HG03457 (cell line): Measurements from ENCODE around the gene ANGPT4.

Experiments
- ATAC-seq: cut with Tn5 transposase; IDR thresholded peaks from one replicate; pipeline ENCODE4 v1.9.1; 2021; ENCODE audit warnings: moderate number of reproducible peaks; ENCODE audit not compliant: unreplicated experiment

The ANGPT4 gene

DNA sequence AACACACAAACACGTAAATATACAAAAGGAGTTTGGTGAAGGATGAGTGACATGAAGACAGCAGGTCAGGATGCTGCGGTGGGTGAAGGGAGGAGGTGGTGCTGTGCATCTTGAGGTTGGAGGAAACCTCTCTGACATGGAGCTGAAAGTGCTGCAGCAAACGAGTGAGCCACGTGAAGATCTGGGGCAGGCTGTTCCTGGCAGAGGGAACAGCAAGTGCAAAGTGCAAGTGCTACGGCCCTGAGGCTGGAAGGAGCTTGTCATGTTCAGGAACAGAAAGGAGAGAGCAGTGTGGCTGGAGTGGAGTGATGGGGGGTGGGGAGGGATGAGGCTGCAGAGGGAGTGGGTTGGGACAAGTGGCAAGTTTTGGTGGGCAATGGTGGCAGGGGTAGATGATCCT is 24.8 kb upstream of the ANGPT4 start:
- no peak for ATAC-seq

DNA sequence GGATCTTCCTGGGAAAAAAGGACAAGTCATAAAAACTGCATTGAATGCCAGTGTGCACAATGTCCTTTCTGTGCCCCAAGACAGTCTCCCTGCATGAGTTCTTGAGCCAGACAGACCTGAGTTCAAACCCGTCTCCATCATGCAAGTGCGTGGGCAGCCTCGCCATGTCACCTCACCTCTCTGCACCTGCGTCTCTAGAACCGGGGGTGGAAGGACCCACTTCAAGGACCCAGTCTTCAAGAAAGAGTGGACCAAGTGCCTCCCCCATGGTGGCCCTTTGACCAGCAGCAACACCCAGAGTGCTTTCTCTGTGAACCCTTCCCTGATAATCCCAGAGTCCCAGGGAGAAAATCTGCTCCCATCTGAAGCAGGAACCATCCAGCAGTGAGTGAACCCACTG is 23.5 kb upstream of the ANGPT4 start:
- no peak for ATAC-seq

DNA sequence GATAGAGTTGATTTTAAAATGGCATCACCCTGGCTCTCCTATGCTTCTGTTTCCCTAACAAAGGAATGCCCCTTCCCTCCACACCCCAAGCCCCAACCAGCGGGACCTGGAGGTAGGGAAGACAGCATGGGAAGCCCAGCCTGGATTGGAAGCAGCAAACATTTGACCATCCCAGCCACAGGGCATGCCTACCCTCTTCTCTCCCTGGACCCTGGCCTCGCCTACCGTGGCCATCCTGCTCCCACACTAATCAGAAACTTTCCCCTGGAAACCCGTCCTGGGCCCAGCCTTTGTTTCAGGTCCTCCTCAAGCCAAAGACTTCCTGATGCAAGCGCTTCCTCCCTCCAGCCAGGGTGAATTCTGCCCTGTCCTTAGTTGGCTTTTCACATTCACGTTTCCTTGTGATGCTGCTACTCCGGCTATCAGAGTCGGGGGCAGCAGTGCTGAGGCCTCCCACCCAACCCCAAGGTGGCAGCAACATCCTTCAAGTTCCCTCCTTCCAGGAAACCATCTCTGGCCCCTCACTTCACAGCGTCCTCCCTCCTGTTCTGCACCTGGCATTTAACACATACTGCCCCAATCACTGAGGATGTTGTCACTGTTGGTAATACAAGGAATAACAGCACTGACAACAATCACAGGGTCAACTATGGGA is 18.2 kb upstream of the ANGPT4 start:
- ATAC-seq = no peak

DNA sequence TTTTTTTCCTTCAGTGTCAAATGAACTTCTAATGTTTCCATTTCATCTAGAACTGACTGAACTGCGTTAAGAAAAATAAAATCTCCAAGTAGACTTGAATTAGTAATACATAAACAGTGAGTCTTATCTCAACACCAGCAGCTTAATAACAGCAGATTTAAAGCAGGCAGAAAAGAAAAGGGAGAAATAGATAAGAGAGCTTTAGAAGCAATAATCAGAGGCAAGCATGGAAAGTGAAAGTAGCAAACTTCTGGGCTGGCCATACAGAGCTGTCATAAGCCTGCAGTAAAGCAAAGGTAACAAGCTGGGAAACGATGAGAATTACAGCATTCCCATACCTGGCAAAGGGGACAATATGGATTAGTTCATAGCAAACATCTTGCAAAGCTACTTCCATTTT is 16.9 kb upstream of the ANGPT4 start:
- no peak for ATAC-seq

DNA sequence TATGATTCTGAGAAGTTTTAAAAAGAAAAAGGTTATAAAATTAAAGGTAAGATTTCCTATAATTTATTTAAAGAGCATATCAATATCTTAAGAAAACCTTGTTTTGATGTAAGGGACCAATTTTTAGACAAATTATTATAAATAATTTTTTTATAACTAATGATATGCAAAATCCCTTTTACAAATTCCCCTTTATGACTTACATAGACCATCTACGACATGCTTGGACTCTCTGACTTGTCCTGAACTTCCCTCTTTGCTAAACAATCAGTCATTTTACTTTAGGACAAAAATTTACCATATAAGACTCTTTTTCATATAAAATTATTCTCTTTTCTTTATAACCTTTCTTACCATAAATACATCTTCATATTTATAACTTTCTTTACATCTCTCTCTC is 15.3 kb upstream of the ANGPT4 start:
- no peak for ATAC-seq

DNA sequence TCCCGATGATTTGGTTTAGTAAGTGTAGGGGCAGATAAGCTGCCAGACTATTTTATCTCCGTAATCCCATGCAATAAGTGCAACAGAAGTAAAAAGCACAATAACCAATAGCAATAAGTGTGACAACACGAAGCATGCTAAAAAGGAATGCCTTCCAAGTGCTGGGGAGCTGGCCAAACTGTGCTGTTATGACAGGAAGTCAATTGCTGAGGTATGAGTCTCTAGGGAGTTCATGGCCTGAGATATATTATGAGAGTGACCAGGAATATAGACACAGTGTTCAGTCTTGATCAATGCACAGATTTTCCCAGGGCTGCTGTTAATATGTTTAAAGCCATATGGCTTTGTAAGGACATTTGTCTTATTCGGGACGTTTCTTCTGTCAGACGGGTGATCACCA is 10.5 kb upstream of the ANGPT4 start:
- ATAC-seq = no peak

DNA sequence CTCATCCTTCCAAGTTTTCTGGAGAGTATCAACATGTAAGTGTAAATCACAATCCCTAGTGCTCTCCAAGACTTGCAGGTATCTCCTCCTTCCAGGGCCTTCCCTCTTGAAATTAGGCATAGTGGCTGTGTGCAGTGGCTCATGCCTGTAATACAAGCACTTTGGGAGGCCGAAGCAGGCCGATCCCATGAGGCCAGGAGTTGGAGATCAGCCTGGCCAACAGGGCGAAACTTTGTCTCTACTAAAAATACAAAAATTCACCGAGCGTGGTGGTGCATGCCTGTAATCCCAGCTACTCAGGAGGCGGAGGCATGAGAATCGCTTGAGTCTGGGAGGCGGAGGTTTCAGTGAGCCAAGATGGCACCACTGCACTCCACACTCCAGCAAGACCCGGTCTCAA is 9.4 kb upstream of the ANGPT4 start:
- no peak for ATAC-seq

DNA sequence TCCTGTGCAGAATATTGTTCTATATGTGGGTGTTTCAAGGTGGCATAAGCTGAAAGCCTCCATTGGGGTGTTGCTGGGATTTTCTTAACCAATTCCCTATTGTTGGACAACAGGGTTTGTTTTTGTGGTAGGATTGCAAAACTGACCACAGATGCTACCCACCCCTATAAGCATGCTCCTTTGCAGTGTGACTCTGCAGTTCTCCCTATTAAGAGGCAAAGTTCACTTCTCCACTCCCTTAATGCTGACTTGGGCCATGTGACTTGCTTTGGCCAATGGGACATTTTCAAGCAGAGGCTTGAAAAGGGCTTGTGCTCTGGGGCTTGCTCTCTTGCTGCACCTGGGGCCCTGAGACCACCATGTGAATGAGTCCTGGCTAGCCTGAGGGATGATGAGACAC is 8.5 kb upstream of the ANGPT4 start:
- ATAC-seq = no peak

DNA sequence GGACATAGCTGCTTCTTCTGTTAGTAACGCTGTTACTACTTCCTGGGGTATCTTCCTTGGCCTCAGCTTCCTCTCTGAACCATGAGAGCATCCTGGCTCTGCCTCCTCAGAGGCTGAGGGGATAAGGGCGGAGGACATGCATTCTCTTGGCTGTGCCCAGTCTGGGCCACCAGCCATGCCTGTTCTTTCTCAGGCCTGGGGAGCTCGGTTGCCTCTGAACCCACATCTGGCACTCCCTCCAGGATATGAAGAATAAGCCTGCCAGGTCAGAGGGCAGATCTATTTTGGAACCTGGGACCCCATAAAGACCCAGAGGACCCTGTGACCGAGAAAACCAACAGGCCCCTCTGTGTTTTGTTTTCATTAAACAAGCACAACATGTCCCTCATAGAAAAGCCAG is 6.6 kb upstream of the ANGPT4 start:
- ATAC-seq = no peak

DNA sequence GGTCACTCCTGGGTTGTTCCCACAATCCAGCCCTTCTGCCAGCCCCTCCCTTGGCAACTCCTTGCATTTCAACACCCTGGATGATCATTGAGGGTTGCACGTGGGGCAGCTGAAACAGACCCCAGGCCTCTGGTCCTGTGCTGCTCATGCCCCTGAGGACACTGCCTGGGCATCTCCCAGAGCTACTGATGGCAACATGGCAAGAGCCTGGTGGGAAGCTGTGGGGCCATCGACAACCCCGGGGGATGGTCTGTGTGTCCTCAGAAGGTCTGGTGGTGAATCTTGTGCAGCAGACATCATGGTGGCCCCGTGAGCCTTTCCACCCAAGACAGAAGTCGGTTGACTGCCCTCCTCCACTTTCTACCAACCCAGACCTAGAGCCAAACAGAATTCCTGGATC is 4.9 kb upstream of the ANGPT4 start:
- no peak for ATAC-seq

DNA sequence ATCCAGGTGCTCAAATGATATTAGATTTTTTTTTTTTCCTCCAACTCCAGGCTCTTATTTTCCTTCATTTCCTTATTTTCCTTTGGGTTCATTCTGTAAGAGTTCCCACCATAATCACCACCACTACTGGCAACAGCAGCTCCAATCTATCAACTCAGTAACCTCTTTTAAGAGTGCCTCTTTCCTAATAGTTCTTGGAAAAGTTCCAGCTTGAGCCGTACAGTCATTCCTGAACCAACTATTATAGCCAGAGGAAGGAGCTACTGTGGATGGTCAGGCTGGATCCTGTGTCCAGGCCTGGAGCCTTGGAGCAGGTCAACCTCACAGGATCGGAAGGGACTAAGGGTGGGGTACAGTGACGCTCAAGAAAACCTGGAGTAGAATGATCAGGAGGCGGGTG is 4.2 kb upstream of the ANGPT4 start:
- no peak for ATAC-seq

DNA sequence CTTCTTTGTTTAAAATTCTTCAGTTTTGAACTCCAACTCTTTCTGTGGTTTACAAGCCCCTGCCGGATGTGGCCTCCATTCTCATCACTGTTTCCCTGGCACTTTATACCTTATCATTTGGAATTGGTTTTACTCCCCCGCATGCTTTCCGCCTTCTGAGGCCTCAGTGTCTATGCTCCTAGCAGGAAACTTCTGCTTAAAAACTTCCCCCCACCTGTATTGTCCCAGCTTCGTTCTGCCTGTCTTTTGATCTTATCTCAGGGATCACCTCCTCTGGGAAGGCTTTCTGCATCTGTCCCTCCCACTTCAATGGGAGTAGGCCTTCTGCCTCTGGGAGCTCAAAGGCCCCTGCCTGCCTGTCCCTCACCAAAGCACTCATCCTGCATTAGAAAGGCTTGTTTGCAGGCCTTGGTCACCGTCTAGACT is 3.4 kb upstream of the ANGPT4 start:
- no peak for ATAC-seq

DNA sequence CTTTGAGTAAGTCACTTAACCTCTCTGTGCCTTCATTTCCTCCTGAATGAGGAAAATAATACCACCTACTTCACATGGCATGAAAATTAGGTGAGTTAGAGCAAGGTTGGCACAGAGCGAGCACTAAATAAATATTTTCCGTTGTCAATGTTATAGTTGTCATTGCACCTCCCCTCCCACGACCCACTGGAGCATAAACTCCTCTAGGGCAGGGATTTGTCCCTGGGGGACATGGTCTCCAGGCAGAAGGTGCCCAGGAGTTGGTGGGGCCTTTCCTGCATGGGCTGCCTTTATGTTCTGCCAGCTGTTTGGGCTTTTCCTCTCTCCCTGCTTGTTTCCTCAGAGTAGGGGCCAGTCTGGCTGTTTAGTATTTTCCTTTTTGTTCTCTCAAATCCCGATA is 1.3 kb upstream of the ANGPT4 start:
- ATAC-seq = no peak

DNA sequence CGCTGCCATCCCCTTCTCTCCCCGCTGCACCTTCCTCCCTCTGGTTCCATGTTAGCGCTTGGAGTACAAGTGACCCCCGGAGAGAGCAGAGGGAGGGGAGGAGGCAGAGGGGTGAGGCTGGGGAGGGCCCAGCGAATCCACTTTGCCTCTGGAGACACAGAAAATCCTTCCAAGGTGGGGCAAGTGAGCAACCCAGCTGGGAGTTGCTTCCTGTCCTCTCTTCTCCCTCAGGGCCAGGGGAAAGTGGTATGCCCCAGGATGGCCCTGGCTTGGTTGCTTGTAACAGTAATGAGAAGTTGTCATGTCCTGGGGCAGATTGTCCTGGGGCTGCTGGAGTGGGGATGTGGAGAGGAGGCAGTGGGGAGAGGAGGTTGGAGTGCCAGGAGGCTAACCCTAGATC is 691 bp upstream of the ANGPT4 start:
- no peak for ATAC-seq

DNA sequence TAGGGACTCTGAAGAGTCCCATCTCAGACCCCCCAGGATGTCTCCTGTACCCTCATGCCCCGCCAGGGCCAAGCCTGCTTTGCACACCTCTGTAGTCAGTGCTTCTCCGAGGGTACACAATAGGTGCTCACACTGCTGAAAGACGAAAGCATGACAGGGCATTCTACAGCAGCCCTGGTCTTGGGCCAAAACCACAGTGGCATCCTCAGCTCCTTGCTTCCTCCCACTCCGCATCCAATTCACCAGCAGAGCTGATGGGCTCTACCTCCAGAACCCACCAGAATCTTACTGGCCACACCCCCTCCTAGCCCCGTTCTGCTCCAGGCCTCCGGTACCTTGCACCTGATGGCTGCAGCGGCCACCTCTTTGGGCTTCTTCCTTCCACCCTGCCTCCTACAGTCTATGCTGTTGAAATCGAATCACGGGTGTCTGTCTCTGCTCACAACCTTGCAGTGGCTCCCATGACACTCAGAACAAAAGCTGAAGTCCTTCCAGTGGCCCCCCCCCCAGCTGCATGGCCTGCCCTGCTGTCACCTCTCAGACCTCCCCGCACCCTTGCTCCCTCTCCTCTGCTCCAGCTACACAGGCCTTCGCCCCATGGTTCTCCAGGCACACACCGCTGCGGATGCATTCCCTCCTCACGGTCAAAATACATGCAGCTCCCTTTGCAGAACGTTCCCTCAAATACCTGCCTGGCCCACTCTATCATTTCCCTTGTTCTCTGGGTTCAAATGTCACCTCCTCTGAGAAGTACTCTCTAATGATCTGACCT is 1.2 kb downstream of the ANGPT4 start:
- no peak for ATAC-seq

DNA sequence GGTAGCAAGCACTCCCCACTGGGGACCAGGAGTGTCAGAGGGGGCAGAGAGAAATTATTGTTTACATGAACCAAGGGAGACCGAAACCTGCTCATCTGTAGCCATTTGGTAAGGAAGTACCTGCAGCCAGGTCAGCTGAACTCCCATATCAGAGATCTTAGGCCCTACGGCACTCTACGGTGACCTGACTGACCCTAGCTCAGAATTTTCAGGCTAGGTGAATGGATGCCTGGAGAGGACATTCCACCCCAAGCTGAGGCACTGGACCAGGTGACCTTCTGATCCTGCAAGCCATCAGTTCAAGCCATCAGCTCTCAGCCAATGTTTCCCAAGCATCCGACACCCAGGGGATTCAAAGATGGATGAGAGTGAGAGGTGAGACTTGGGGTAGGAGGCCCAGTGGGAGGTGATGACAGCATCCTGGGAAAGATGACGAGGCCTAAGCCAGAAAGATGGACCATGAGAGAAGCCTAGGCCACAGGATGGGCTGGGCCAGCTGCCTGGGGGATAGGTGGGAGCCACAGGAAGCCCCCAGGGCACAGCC is 2.8 kb downstream of the ANGPT4 start:
- ATAC-seq = no peak

DNA sequence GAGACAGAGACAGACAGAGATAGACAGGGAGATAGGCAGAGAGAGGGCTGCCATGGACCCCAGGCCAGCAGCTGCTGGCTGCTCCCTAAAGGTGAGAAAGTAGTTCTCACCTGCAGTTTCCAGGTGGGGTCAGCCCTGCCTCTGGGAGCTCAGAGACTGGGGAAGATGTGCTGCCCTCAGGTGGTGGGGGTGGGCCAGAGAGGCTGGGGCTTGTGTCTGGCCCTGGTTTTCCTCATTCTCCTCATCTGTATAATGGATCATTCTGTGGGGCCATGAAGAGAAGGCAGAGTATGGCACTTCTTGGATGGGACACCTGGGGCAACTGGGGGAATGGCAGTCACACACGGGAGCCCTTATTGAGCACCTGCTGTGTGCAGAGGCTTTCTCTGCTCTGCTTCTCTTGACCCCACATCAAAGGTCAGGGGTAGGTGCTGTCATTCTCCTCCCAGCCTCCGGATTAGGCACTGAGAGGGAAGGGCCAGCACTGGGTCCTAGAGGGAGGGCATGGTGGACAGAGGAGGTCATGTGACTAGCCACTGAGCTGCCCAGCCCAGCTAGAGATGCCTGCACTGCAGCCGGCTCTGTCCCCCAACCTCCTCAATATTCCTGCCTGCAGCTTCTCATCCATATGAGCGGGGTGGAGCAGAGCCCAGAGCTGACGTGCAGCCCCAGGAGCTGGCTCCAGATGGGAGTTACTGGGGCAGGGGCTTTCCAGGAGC is 4.1 kb downstream of the ANGPT4 start:
- no peak for ATAC-seq

DNA sequence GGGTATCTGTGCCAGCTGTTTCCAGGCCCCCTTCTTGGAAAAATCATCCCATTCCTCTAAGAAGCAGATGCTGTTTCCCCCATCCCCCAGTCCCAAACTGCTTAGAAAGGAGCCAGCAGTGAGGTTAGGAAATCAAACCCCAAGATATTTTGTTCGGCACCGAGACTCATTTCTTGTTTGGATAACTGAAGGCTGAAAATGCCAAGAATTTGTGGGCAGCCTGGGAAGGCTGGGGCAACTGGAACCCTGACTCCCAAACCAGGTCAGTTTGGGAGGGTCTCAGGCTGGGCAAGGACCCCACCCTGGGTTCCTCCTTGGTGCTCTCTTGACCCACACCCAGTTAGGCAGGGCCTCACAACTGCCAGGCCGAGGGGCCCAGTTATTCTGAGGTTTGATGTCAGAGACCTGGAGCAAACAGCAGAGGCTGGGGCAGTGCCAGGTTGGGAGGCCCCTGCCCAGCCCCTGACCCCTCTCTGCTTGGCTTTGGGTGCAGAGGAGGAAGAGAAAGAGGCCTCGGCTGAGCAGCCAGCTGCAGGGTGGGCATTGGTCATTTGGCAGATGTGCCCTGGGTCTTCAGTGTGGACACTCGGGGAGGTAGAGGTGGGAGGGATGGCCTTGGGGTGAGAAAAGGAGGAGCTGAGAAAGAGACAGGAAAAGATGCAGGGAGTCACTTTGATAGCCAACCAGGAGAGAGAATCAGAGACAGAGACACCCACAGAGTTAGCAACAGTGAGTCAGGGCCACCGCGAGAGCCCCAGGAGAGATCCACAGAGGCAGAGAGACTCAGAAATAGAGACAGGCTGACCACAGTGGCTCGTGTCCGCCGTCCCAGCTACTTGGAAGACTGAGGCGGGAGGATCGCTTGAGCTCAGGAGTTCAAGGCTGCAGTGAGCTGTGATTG is 5.0 kb downstream of the ANGPT4 start:
- no peak for ATAC-seq

DNA sequence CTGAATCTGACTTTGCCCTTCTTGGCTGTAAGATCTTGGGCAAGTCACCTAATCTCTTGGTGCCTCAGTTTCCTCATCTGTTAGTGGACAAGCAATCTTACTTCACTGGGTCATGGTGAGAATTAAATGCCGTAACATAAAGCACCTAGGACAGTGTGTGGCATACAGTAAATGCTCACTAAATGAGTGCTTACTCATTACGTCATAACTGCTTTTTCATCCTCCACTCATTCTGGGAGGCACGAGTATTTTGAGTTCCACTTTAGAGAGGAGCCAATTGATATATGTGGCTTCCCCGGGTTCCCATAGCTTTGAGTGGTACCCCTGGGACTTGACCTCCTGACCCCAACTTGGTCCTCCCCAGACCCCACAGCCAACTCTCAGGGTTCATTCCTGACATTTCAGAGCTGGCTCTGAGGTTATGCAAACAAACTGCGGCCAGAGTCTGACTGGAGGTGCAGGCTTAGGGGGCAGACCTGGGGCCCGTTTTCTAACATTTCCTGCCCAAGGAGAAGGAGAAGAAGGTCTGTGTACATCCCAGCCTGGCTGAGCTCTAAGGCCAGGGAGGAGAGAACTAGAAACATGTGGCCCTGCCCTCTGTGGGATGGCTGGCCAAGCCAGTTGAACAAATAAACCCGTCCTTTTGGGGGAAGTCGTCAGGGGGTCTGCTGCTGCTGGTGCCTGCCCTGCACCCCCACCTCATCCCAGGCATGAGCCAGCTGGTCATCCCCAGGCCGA is 5.8 kb downstream of the ANGPT4 start:
- ATAC-seq = no peak

DNA sequence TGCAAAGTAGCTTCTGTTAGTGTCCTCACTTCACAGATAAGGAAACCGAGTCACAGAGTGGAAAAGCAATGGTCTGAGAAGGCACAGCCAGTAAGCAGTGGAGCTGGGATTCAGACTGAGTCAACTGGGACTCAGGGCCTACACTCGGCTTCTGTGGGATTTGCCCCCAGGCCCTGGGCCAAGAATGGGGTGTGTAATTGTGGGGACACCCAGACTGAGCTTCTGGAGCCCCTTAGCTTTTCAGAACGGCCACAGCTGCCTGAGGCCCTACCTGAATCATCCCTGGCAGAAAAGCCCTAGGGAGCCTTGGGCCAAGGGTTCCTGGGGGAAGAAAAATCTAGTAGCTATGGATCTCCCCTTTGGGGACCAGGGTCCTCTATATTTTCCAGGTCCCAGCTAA is 6.5 kb downstream of the ANGPT4 start:
- ATAC-seq = no peak
